HG03442 (cell line): ENCODE results near the gene DISP2.

ENCODE experiments used
- ATAC-seq: cut with Tn5 transposase; IDR thresholded peaks from one replicate; pipeline ENCODE4 v1.9.1; 2021; ENCODE audit warnings: mild to moderate bottlenecking, moderate library complexity; ENCODE audit not compliant: unreplicated experiment

Gene DISP2, protein sequence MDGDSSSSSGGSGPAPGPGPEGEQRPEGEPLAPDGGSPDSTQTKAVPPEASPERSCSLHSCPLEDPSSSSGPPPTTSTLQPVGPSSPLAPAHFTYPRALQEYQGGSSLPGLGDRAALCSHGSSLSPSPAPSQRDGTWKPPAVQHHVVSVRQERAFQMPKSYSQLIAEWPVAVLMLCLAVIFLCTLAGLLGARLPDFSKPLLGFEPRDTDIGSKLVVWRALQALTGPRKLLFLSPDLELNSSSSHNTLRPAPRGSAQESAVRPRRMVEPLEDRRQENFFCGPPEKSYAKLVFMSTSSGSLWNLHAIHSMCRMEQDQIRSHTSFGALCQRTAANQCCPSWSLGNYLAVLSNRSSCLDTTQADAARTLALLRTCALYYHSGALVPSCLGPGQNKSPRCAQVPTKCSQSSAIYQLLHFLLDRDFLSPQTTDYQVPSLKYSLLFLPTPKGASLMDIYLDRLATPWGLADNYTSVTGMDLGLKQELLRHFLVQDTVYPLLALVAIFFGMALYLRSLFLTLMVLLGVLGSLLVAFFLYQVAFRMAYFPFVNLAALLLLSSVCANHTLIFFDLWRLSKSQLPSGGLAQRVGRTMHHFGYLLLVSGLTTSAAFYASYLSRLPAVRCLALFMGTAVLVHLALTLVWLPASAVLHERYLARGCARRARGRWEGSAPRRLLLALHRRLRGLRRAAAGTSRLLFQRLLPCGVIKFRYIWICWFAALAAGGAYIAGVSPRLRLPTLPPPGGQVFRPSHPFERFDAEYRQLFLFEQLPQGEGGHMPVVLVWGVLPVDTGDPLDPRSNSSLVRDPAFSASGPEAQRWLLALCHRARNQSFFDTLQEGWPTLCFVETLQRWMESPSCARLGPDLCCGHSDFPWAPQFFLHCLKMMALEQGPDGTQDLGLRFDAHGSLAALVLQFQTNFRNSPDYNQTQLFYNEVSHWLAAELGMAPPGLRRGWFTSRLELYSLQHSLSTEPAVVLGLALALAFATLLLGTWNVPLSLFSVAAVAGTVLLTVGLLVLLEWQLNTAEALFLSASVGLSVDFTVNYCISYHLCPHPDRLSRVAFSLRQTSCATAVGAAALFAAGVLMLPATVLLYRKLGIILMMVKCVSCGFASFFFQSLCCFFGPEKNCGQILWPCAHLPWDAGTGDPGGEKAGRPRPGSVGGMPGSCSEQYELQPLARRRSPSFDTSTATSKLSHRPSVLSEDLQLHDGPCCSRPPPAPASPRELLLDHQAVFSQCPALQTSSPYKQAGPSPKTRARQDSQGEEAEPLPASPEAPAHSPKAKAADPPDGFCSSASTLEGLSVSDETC (N-terminal part only)

GRCh38 chr15:40357723-40358470, at the start of gene DISP2:
TSS of gene DISP2 (plus strand) at chr15:40358219. CDS start at chr15:40358322, 103 bp downstream.
- ATAC-seq, result peak; percentile 78

DNA sequence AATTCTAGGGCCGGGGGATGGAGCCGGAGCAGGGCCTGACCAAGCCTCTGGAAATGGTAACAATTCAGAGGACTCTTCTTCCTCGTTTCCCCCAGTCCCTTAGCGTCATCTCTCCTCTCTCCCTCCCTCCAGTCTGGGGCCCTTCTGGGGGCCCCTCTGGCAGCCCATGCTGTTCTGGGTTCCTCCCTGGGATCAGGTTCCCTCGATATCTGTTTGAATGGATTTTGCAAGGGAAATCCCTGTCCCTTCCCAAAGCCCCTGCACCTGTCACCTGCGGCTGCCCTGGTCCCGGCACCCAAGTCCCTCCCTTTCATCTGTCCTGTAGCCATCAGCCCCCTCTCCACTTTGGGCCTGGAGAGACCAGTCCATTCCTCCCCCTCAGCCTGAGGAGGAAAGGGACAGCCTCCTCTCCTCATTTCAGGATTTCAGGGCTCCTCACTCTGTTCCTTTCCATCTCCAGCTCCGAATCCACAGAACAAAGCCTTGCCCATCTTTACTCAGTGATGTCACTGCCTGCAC, 48.6 kb upstream of the DISP2 start:
- ATAC-seq, result no peak

- ATAC-seq, result no peak
These were observed 47.7 kb upstream of the DISP2 start for GRCh38 chr15:40310001-40310959.

DNA sequence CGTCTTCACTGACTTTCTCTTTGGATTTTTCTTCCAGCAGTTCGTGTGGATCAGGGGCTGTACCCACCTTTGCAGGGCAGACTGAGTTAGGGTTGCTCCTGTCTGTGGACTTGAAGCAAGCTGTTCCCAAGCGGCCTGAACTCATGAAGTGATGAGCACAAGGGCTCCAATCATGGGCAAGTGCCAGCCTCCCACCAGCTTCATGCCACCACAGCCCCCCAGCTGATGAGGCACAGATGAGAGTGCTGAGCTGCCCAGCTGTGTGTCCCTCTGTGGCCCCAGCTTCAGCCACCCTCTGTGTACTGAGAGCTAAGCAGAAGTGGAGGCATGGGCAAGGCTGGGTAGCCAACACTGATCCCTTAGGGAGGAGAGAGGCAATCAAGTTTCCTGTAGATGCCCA, 47.0 kb upstream of the DISP2 start:
- no peak for ATAC-seq

DNA sequence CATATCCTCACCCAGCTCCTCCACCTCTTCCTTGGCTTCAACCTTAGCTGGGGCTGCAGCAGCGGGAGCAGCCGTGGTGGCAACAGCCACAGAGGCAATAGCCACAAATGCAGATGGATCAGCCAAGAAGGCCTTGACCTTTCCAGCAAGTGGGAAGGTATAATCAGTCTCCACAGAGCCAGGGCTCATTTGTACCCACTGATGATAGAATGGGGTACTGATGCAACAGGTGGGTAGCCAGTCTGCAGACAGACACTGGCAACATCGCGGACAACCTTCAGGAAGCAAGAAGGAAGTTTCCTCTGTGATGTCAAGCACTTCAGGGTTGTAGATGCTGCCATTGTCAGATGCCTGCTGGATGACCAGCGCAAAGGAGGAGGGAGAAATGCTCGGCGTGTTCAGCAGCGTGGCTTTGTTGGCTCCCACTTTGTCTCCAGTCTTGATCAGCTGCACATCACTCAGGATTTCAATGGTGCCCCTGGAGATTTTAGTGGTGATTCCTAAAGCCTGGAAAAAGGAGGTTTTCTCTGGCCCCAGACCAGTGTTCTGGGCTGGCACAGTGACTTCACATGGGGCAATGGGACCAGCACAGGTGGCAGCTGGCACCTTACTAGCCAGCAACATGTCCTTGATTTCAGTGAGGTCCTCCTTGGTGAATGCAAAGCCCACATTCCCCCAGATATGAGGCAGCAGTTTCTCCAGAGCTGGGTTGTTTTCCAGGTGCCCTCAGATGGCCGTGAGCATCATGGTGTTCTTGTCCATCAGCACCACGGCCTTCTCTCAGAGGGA, 45.5 kb upstream of the DISP2 start:
- no peak for ATAC-seq

GRCh38 chr15:40313531-40314398, 44.3 kb upstream of the DISP2 start:
- no peak for ATAC-seq

DNA sequence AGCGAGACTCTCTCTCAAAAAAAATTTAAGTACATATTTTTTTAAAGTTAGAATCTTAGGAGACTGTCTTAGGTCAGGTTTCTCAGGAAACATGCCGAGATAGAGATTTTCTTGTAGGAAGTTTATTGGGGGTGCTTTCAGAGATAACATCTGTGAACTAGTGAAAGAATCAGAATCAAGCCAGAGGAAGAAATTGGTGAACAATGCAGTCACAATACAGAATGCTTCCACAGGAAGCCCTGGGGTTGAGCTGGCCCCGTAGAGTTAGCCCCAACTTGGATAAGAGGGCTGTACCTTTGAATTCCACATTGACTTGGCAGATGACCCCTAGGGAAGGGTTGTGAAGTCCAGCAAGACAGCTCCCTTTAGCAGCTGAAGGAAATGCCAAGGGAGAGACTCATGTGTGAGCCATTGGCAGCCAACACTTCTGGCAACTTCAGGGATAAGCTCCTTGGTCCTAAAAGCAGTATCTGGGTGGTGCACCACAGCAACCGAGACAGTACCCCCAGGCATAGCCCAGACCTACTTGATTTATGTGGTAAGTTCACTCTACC, 43.2 kb upstream of the DISP2 start:
- ATAC-seq, result no peak

DNA sequence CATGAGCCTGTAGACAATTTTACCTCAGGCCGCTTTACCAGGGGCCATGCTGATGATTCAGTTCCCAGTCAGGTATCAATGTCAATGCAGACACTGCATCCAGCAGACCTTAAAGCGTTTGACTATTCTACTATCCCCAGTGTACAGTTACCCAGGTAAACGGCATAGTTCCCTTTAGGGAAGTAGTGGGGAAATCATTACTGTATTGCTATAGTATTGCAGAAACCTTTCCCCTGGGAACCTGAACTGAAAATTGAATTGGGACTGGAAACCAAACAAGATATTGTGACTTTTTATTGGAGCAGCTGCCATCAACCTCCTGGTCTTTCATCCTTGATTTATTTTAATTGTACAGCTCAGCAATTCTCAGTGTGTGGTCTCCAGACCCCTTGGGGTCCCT, 41.1 kb upstream of the DISP2 start:
- ATAC-seq, result no peak

DNA sequence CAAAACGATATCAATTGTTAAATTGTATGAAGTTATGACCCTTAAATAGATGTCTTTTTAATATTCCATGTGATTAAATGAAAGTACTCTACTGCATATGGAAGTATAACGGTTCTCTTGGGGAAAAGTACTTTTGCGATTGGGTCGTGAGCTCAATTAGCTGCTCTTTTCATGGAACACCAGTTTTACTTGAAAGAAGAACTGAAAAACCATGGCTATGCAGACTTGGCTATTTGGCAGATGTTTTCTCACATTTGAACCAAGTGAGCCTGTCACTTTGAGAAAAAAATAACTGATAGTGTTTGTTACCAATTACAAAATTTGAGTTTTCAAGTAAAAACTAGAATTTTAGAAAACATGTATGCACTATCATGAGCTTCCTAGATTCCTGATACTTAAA, 40.4 kb upstream of the DISP2 start:
- ATAC-seq, result no peak

GRCh38 chr15:40320409-40320808, 37.6 kb upstream of the DISP2 start:
- no peak for ATAC-seq

GRCh38 chr15:40320931-40321371, 37.1 kb upstream of the DISP2 start:
- no peak for ATAC-seq

DNA sequence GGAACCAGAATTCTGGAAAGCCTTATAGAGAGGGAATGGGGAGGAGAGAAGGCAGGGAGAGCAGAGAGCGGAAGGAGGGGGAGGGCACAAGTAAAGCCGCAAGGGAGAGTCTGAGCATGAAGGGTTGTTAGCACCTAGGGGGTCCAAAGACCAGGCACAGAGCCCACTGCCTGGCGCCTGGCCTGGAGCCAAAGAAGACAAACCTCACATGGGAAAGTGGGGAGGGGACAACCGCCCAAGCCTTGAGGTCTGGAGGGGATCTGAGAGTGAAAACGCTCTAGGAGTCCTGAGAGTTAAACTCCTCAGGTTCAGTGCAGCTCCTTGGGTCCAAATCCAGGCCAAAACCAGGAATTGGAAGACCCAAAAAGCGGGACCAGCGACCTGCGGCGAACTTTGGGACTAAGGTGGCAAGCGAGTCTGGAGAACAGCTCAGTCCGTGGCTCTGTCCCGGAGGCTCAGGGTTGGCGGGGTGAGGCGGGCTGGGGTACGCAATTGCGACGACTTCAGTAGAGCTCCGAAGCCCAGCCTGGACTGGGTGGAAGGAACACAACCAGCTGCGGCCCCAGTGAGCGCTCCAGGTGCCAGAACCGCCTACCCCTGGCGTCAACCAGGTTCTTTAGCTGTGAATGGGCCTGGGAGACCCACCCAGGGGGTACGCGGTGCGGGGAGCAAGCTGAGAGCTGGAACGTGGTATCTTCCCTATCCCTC, 35.3 kb upstream of the DISP2 start:
- no peak for ATAC-seq

DNA sequence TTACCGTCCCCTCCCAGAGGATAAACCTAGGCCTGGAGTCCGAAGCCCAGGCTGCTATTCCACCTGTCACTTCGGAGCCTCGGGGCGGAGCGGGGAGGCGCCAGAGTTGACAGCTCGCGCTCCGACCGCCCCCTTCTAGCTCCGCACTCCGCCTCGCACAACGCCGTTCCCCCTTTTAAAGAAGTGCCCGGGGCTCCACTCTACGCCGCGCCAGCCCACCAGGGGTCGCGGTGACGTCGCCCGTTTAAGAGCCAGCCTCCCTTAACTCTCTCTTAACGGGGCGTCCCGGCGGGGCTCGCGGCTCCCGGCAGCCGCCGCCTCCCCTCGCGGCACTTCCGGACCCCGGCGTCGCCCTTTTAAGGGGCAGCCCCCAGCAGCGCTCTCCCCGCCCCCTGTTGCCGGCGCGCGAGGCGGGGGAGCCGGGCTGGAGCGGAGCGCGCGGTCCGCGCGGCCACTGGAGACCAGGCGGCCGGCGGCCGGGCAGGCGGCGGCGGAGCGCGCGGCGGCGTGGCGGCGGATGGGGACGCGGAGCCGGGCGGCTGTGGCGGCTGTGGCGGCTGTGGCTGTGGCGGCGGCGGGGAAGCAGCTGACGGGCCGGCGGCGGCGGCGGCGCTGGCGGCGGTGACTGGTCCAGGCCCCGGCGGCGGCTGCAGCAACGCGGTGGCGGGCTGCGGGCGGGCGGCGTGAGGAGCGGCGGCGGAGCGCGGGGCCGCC, 34.6 kb upstream of the DISP2 start, which contains the start of gene INAFM2:
INAFM2 (plus strand) TSS at position 454 of the 714 bp plus-strand sequence. CDS start 364 bp downstream, outside the sequence.
- peak; percentile 85 for ATAC-seq

- ATAC-seq, result peak; percentile 14
These were observed 33.8 kb upstream of the DISP2 start for GRCh38 chr15:40323953-40324937.
